ENCODE results near the gene TACC2. TPM values are rescaled to one million over a fixed set of nuclear protein-coding genes. Genes with fewer than 3 reads are reported as not detected.

Gene TACC2
- total RNA-seq, 4 donors from 2014 or later = 105 to 334 (median 235) TPM

DNA sequence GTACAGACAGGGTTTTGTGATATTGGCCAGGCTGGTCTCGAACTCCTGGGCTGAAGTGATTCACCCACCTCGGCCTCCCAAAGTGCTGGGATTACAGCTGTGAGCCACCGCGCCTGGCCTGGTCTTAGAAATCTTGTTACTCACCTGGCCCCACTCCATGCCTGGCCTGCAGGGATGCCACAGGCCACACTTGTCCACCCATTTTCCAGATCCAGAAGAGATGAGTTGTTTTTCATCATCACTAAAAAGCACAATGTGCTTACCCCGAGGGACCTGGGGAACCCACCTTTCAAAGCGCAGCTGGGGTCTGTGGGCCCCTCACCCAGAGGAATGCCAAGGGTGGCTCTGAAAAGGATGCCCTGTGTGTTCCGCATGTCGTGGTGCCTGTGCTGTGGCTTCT, 134.2 kb downstream of the TACC2 start:
- intact Hi-C loops (cut with DNase I; ENCODE audit: low total_unique reads) (no loop called here), in situ Hi-C loops (cut with MboI; ENCODE audit: low sequenced_read_pairs in 4 of 4) (no loop called here)
- no peaks in the 10 kb centered on the region for H3K9me3 ChIP-seq
- no peaks in the 10 kb centered on the region for H3K27me3 ChIP-seq
- no peak overlapping the region for H3K4me3 ChIP-seq
- H3K27ac ChIP-seq = peak overlapping the region; percentile 36 to 58 (median 56)
- TF ChIP-seq, protein P1, sequence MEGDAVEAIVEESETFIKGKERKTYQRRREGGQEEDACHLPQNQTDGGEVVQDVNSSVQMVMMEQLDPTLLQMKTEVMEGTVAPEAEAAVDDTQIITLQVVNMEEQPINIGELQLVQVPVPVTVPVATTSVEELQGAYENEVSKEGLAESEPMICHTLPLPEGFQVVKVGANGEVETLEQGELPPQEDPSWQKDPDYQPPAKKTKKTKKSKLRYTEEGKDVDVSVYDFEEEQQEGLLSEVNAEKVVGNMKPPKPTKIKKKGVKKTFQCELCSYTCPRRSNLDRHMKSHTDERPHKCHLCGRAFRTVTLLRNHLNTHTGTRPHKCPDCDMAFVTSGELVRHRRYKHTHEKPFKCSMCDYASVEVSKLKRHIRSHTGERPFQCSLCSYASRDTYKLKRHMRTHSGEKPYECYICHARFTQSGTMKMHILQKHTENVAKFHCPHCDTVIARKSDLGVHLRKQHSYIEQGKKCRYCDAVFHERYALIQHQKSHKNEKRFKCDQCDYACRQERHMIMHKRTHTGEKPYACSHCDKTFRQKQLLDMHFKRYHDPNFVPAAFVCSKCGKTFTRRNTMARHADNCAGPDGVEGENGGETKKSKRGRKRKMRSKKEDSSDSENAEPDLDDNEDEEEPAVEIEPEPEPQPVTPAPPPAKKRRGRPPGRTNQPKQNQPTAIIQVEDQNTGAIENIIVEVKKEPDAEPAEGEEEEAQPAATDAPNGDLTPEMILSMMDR (IDR thresholded peaks at IDR 0.05 in 4 of 5, conservative IDR thresholded peaks at IDR 0.05 in 1 of 5) = no peak
- no peak for TF ChIP-seq POLR2A (IDR thresholded peaks at IDR 0.05)
- no peaks in the 10 kb centered on the region for H3K36me3 ChIP-seq
- no peak for DNase-seq
- ATAC-seq = no peak
- H3K4me1 ChIP-seq = peaks cover 28 to 40% of the 10 kb centered on the region in 2 donors

GRCh38 chr10:122124342-122124741, 135.4 kb downstream of the TACC2 start:
- DNase-seq (no peak), ATAC-seq (no peak)
- H3K4me1 ChIP-seq = peaks cover 27 to 41% of the 10 kb centered on the region in 2 donors
- no peaks in the 10 kb centered on the region for H3K36me3 ChIP-seq
- in situ Hi-C loops (cut with MboI; ENCODE audit: low sequenced_read_pairs in 4 of 4) (no loop called here), intact Hi-C loops (cut with DNase I; ENCODE audit: low total_unique reads) (no loop called here)
- peak overlapping the region; percentile 29 to 96 (median 32) for H3K27ac ChIP-seq
- no peaks in the 10 kb centered on the region for H3K27me3 ChIP-seq
- TF ChIP-seq POLR2A (IDR thresholded peaks at IDR 0.05) = no peak
- TF ChIP-seq, protein P1 (IDR thresholded peaks at IDR 0.05 in 4 of 5, conservative IDR thresholded peaks at IDR 0.05 in 1 of 5) = no peak
- H3K9me3 ChIP-seq = no peaks in the 10 kb centered on the region
- no peak overlapping the region for H3K4me3 ChIP-seq

DNA sequence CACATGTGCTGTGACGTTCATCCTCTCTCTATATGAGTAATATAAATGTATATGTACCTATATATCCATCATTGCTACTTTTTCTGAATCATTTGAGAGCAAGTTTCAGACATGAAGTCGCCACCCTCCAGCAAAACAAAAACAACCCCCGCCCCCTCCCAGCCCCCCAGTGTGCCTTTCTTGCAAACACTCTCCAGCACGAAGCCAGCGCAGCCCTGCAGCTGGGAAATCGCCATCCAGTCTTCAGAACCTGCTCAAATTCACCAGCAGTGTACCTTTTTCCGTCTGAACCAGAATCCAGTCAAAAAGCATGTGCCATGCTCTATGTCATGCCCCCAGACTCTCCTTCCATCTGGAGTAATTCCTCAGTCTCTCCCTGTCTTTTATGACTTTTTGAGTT, 135.8 kb downstream of the TACC2 start:
- DNase-seq (no peak), ATAC-seq (no peak)
- intact Hi-C loops (cut with DNase I; ENCODE audit: low total_unique reads) = no loop called here
- Histone ChIP-seq H3K9me3 (no peaks in the 10 kb centered on the region), H3K36me3 (no peaks in the 10 kb centered on the region), H3K27ac (peak overlapping the region; percentile 13 to 96 (median 32)), H3K4me1 (peaks cover 31 to 44% of the 10 kb centered on the region in 2 donors), H3K4me3 (no peak overlapping the region), H3K27me3 (no peaks in the 10 kb centered on the region)
- in situ Hi-C loops (cut with MboI; ENCODE audit: low sequenced_read_pairs in 4 of 4) = no loop called here
- TF ChIP-seq POLR2A (IDR thresholded peaks at IDR 0.05) = no peak
- TF ChIP-seq, protein P1 (IDR thresholded peaks at IDR 0.05 in 4 of 5, conservative IDR thresholded peaks at IDR 0.05 in 1 of 5) = no peak

- TF ChIP-seq POLR2A (IDR thresholded peaks at IDR 0.05) = no peak
- TF ChIP-seq, protein P1 (IDR thresholded peaks at IDR 0.05 in 4 of 5, conservative IDR thresholded peaks at IDR 0.05 in 1 of 5) = no peak
- Histone ChIP-seq H3K9me3 (no peaks in the 10 kb centered on the region), H3K4me3 (peak overlapping the region; percentile 26 to 44 (median 40)), H3K4me1 (peaks cover 42 to 59% of the 10 kb centered on the region in 2 donors), H3K27me3 (no peaks in the 10 kb centered on the region), H3K36me3 (no peaks in the 10 kb centered on the region), H3K27ac (peak overlapping the region; percentile 84 to 96 (median 89))
- DNase-seq (peak; percentile 70), ATAC-seq (peak; percentile 83 to 88)
- intact Hi-C loops (cut with DNase I; ENCODE audit: low total_unique reads) (no loop called here), in situ Hi-C loops (cut with MboI; ENCODE audit: low sequenced_read_pairs in 4 of 4) (no loop called here)
These were observed 138.0 kb downstream of the TACC2 start for GRCh38 chr10:122126763-122127659.

Data from gastrocnemius medialis (tissue), 4 donors.